ENCODE measurements around the gene CLCF1. TPM values are rescaled to one million over a fixed set of nuclear protein-coding genes. Genes with fewer than 3 reads are reported as not detected.
A peak's percentile ranks its signal among the peaks of the same experiment; 100 is the strongest.

The CLCF1 gene
- total RNA-seq, result under 1 TPM; 0.22 to 0.93 TPM

- Mint-ChIP-seq H3K27me3 (ENCODE audit: low read depth) (peaks cover 64% of the 10 kb centered on the region), H3K27ac (peak within 1 kb of the TSS; percentile 91), H3K9me3 (no peaks in the 10 kb centered on the region), H3K36me3 (ENCODE audit: insufficient read depth in 2 of 2) (no peaks in the 10 kb centered on the region), H3K4me1 (ENCODE audit: low read depth) (peaks cover 43% of the 10 kb centered on the region), H3K4me3 (peak within 1 kb of the TSS; percentile 92 to 93)
- DNase-seq, result peak; percentile 42 to 50
- ATAC-seq (replicated peaks in 1 of 2), result peak; percentile 42 to 50
Observed at GRCh38 chr11:67372993-67373647, at the start of gene CLCF1. TSS of gene CLCF1 (minus strand) at chr11:67373598. CDS start at chr11:67373539, 59 bp downstream.

GRCh38 chr11:67422891-67423290, 49.5 kb upstream of the CLCF1 start:
- Mint-ChIP-seq H3K27ac (no peak overlapping the region), H3K9me3 (no peaks in the 10 kb centered on the region), H3K4me1 (ENCODE audit: low read depth) (peaks cover 51% of the 10 kb centered on the region), H3K36me3 (ENCODE audit: insufficient read depth in 2 of 2) (no peaks in the 10 kb centered on the region), H3K4me3 (no peak overlapping the region), H3K27me3 (ENCODE audit: low read depth) (no peaks in the 10 kb centered on the region)
- ATAC-seq (replicated peaks in 1 of 2), result no peak
- no peak for DNase-seq

- Mint-ChIP-seq H3K9me3 (no peaks in the 10 kb centered on the region), H3K4me1 (ENCODE audit: low read depth) (peaks cover 51% of the 10 kb centered on the region), H3K27me3 (ENCODE audit: low read depth) (no peaks in the 10 kb centered on the region), H3K27ac (no peak overlapping the region), H3K36me3 (ENCODE audit: insufficient read depth in 2 of 2) (no peaks in the 10 kb centered on the region), H3K4me3 (peak overlapping the region; percentile 74 to 83)
- no peak for ATAC-seq (replicated peaks in 1 of 2)
- no peak for DNase-seq
Observed at GRCh38 chr11:67421430-67422031, 48.1 kb upstream of the CLCF1 start.

- Mint-ChIP-seq H3K27me3 (ENCODE audit: low read depth) (no peaks in the 10 kb centered on the region), H3K4me3 (peak overlapping the region; percentile 86 to 88), H3K36me3 (ENCODE audit: insufficient read depth in 2 of 2) (no peaks in the 10 kb centered on the region), H3K9me3 (no peaks in the 10 kb centered on the region), H3K4me1 (ENCODE audit: low read depth) (peaks cover 56% of the 10 kb centered on the region), H3K27ac (no peak overlapping the region)
- ATAC-seq (replicated peaks in 1 of 2) (peak; percentile 91), DNase-seq (peak; percentile 97 to 100)
Observed at GRCh38 chr11:67420646-67421429, 47.4 kb upstream of the CLCF1 start.

GRCh38 chr11:67420147-67420645, 46.8 kb upstream of the CLCF1 start:
- Mint-ChIP-seq H3K9me3 (no peaks in the 10 kb centered on the region), H3K4me3 (peak overlapping the region; percentile 86 to 88), H3K36me3 (ENCODE audit: insufficient read depth in 2 of 2) (no peaks in the 10 kb centered on the region), H3K27me3 (ENCODE audit: low read depth) (no peaks in the 10 kb centered on the region), H3K27ac (no peak overlapping the region), H3K4me1 (ENCODE audit: low read depth) (peaks cover 56% of the 10 kb centered on the region)
- DNase-seq (no peak), ATAC-seq (replicated peaks in 1 of 2) (no peak)

- Mint-ChIP-seq H3K4me3 (peak overlapping the region; percentile 86 to 88), H3K27ac (no peak overlapping the region), H3K4me1 (ENCODE audit: low read depth) (peaks cover 56% of the 10 kb centered on the region), H3K27me3 (ENCODE audit: low read depth) (no peaks in the 10 kb centered on the region), H3K36me3 (ENCODE audit: insufficient read depth in 2 of 2) (no peaks in the 10 kb centered on the region), H3K9me3 (no peaks in the 10 kb centered on the region)
- no peak for ATAC-seq (replicated peaks in 1 of 2)
- DNase-seq, result no peak
Observed at GRCh38 chr11:67419325-67420049, 46.1 kb upstream of the CLCF1 start.

GRCh38 chr11:67418476-67419281, 45.3 kb upstream of the CLCF1 start:
- no peak overlapping the region for H3K27ac Mint-ChIP-seq
- ATAC-seq (replicated peaks in 1 of 2) (no peak), DNase-seq (peak in 1 of 2 donors; percentile 56)
- H3K4me3 Mint-ChIP-seq, result peak overlapping the region; percentile 86 to 88
- no peaks in the 10 kb centered on the region for H3K9me3 Mint-ChIP-seq
- no peaks in the 10 kb centered on the region for H3K27me3 Mint-ChIP-seq (ENCODE audit: low read depth)
- H3K4me1 Mint-ChIP-seq (ENCODE audit: low read depth), result peaks cover 63% of the 10 kb centered on the region
- no peaks in the 10 kb centered on the region for H3K36me3 Mint-ChIP-seq (ENCODE audit: insufficient read depth in 2 of 2)

- Mint-ChIP-seq H3K27me3 (ENCODE audit: low read depth) (no peaks in the 10 kb centered on the region), H3K36me3 (ENCODE audit: insufficient read depth in 2 of 2) (no peaks in the 10 kb centered on the region), H3K4me3 (peak overlapping the region in 1 of 2 donors; percentile 88), H3K9me3 (no peaks in the 10 kb centered on the region), H3K4me1 (ENCODE audit: low read depth) (peaks cover 66% of the 10 kb centered on the region), H3K27ac (no peak overlapping the region)
- ATAC-seq (replicated peaks in 1 of 2) (no peak), DNase-seq (no peak)
Observed at GRCh38 chr11:67417425-67417824, 44.0 kb upstream of the CLCF1 start.

- DNase-seq (peak in 1 of 2 donors; percentile 63), ATAC-seq (replicated peaks in 1 of 2) (peak; percentile 1 to 3)
- Mint-ChIP-seq H3K4me1 (ENCODE audit: low read depth) (peaks cover 74% of the 10 kb centered on the region), H3K27me3 (ENCODE audit: low read depth) (no peaks in the 10 kb centered on the region), H3K4me3 (peak overlapping the region; percentile 72 to 83), H3K27ac (peak overlapping the region; percentile 21), H3K9me3 (no peaks in the 10 kb centered on the region), H3K36me3 (ENCODE audit: insufficient read depth in 2 of 2) (no peaks in the 10 kb centered on the region)
Observed at GRCh38 chr11:67416416-67417335, 43.3 kb upstream of the CLCF1 start.

GRCh38 chr11:67415501-67416304, 42.3 kb upstream of the CLCF1 start, which contains the start of gene CARNS1:
TSS of gene CARNS1 (plus strand) at chr11:67415678. CDS start at chr11:67416200, 522 bp downstream.
- DNase-seq, result no peak
- peaks cover 78% of the 10 kb centered on the region for H3K4me1 Mint-ChIP-seq (ENCODE audit: low read depth)
- H3K9me3 Mint-ChIP-seq, result no peaks in the 10 kb centered on the region
- peak within 1 kb of the TSS; percentile 82 to 83 for H3K4me3 Mint-ChIP-seq
- no peaks in the 10 kb centered on the region for H3K27me3 Mint-ChIP-seq (ENCODE audit: low read depth)
- H3K27ac Mint-ChIP-seq, result peak within 1 kb of the TSS; percentile 21
- ATAC-seq (replicated peaks in 1 of 2), result peak in 1 of 2 donors; percentile 24
- H3K36me3 Mint-ChIP-seq (ENCODE audit: insufficient read depth in 2 of 2), result no peaks in the 10 kb centered on the region
